ENCODE data around the gene NECAB3.
"Not testable (repeated sequence)": the region's sequence is repeated elsewhere in the genome, so short reads cannot be mapped to it uniquely, and the experiment has no call there.

NECAB3 gene

GRCh38 chr20:33648396-33649004 lies 25.7 kb downstream of the NECAB3 start:
- DNase-seq, result no peak

- no peak for DNase-seq
Measured at GRCh38 chr20:33647603-33648395, 26.4 kb downstream of the NECAB3 start.

- not testable (repeated sequence) for DNase-seq
Measured at GRCh38 chr20:33646959-33647602, 27.1 kb downstream of the NECAB3 start.

- DNase-seq, result no peak
Measured at GRCh38 chr20:33646191-33646590, 28.0 kb downstream of the NECAB3 start.

- DNase-seq, result no peak
Measured at GRCh38 chr20:33645396-33645795, 28.8 kb downstream of the NECAB3 start.

- DNase-seq, result no peak
Measured at GRCh38 chr20:33645072-33645358, 29.2 kb downstream of the NECAB3 start.

- DNase-seq, result no peak
Measured at GRCh38 chr20:33644313-33645071, 29.7 kb downstream of the NECAB3 start.

GRCh38 chr20:33640287-33640686 lies 33.9 kb downstream of the NECAB3 start:
- DNase-seq, result no peak

- DNase-seq, result no peak
Measured at GRCh38 chr20:33636776-33637175, 37.5 kb downstream of the NECAB3 start.

GRCh38 chr20:33635341-33635740 lies 38.9 kb downstream of the NECAB3 start:
- no peak for DNase-seq

- DNase-seq, result not testable (repeated sequence)
Measured at GRCh38 chr20:33631910-33632309, 42.3 kb downstream of the NECAB3 start.

- no peak for DNase-seq
Measured at GRCh38 chr20:33630507-33630906, 43.7 kb downstream of the NECAB3 start.

- DNase-seq, result no peak
Measured at GRCh38 chr20:33629979-33630378, 44.2 kb downstream of the NECAB3 start.

- no peak for DNase-seq
Measured at GRCh38 chr20:33629533-33629932, 44.7 kb downstream of the NECAB3 start.

- no peak for DNase-seq
Measured at GRCh38 chr20:33627577-33628216, 46.5 kb downstream of the NECAB3 start.

GRCh38 chr20:33626190-33626589 lies 48.0 kb downstream of the NECAB3 start:
- DNase-seq, result no peak

- DNase-seq, result no peak
Measured at GRCh38 chr20:33624399-33624798, 49.8 kb downstream of the NECAB3 start.

- no peak for DNase-seq
Measured at GRCh38 chr20:33622705-33623365, 51.4 kb downstream of the NECAB3 start.

GRCh38 chr20:33621717-33622400 lies 52.4 kb downstream of the NECAB3 start:
- DNase-seq, result no peak

GRCh38 chr20:33612001-33612400 lies 62.2 kb downstream of the NECAB3 start:
- DNase-seq, result no peak

GRCh38 chr20:33611106-33611505 lies 63.1 kb downstream of the NECAB3 start:
- DNase-seq, result no peak

- DNase-seq, result no peak
Measured at GRCh38 chr20:33609504-33609903, 64.7 kb downstream of the NECAB3 start.

Measured in activated naive CD4-positive, alpha-beta T cell treated with Interleukin-2 at 50 U/mL for 16 hours (primary cell).